Measurements from ENCODE around the gene CASP5. TPM values are rescaled to one million over a fixed set of nuclear protein-coding genes. Genes with fewer than 3 reads are reported as not detected.
"Not testable (repeated sequence)": the region's sequence is repeated elsewhere in the genome, so short reads cannot be mapped to it uniquely, and the experiment has no call there.

The CASP5 gene
- total RNA-seq, 1 donor from 2014 or later, result not detected

DNA sequence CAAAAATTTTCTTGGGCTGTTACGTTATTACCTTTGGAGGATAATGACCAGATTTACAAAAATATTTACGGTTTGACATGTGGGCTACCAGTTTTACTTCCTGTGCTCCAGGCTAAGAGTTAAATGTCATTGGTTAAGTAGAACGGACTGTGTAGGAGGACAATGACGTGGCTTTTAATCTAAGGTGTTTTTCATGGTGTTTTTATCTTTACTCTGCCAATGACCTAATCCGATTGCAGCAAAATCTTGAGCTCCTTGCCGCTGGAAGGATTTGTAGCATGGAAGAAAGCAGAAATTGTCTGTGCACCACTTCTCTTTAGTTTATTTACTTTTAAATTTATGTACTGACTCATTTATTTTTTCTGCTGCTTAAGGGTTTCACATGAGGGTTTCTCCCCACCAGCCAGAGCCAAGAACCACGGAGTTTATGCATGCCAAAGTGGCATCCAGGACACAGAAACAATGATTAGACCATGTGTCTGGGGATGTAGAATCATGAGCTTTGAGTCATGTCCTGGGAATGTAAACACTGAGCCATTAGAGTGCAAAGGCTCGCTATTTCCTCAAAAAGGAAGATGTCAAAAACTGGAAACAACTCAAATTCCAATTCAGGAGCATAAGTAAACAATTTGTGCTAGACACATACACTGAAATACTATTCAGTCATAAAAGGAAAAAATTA, 24.1 kb upstream of the CASP5 start:
- TF ChIP-seq, protein P1, sequence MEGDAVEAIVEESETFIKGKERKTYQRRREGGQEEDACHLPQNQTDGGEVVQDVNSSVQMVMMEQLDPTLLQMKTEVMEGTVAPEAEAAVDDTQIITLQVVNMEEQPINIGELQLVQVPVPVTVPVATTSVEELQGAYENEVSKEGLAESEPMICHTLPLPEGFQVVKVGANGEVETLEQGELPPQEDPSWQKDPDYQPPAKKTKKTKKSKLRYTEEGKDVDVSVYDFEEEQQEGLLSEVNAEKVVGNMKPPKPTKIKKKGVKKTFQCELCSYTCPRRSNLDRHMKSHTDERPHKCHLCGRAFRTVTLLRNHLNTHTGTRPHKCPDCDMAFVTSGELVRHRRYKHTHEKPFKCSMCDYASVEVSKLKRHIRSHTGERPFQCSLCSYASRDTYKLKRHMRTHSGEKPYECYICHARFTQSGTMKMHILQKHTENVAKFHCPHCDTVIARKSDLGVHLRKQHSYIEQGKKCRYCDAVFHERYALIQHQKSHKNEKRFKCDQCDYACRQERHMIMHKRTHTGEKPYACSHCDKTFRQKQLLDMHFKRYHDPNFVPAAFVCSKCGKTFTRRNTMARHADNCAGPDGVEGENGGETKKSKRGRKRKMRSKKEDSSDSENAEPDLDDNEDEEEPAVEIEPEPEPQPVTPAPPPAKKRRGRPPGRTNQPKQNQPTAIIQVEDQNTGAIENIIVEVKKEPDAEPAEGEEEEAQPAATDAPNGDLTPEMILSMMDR (conservative IDR thresholded peaks at IDR 0.05), result no peak
- no peaks in the 10 kb centered on the region for H3K27me3 Mint-ChIP-seq (ENCODE audit: low read depth)
- H3K36me3 Mint-ChIP-seq (ENCODE audit: low read depth), result no peaks in the 10 kb centered on the region
- H3K9me3 Mint-ChIP-seq, result peaks cover 2% of the 10 kb centered on the region
- H3K27ac Mint-ChIP-seq (ENCODE audit: unreplicated experiment), result no peak overlapping the region
- no peak overlapping the region for H3K4me3 Mint-ChIP-seq
- DNase-seq (ENCODE audit: low read depth, low spot score), result no peak
- no peaks in the 10 kb centered on the region for H3K4me1 Mint-ChIP-seq

DNA sequence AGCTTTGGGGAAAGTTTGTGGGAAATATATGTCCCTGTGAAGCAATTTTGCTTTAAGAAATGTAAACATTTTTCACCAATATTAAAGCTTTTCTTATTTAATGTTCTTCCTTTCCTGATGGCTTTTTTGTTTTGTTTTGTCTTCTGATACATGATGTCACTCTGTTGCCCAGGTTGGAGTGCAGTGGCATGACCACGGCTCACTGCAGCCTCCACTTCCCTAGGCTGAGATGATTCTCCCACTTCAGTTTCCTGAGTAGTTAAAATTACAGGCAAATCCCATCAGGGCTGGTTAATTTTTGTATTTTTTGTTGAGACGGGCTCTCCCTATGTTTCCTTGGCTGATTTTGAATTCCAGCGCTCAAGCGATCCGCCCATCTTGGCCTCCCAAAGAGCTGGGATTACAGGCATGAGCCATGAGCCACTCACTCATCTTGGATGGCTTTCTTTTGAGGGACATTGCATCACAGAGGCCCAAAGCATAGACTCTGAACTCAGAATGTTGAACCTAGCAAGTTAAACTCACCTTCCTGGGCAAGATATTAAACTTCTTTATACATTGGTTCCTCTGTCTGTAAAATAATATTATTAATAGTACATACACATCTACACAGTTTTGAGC, 22.8 kb upstream of the CASP5 start:
- Mint-ChIP-seq H3K4me1 (no peaks in the 10 kb centered on the region), H3K4me3 (no peak overlapping the region), H3K27me3 (ENCODE audit: low read depth) (no peaks in the 10 kb centered on the region), H3K27ac (ENCODE audit: unreplicated experiment) (no peak overlapping the region), H3K9me3 (peaks cover 2% of the 10 kb centered on the region), H3K36me3 (ENCODE audit: low read depth) (no peaks in the 10 kb centered on the region)
- TF ChIP-seq, protein P1 (conservative IDR thresholded peaks at IDR 0.05), result no peak
- no peak for DNase-seq (ENCODE audit: low read depth, low spot score)

DNA sequence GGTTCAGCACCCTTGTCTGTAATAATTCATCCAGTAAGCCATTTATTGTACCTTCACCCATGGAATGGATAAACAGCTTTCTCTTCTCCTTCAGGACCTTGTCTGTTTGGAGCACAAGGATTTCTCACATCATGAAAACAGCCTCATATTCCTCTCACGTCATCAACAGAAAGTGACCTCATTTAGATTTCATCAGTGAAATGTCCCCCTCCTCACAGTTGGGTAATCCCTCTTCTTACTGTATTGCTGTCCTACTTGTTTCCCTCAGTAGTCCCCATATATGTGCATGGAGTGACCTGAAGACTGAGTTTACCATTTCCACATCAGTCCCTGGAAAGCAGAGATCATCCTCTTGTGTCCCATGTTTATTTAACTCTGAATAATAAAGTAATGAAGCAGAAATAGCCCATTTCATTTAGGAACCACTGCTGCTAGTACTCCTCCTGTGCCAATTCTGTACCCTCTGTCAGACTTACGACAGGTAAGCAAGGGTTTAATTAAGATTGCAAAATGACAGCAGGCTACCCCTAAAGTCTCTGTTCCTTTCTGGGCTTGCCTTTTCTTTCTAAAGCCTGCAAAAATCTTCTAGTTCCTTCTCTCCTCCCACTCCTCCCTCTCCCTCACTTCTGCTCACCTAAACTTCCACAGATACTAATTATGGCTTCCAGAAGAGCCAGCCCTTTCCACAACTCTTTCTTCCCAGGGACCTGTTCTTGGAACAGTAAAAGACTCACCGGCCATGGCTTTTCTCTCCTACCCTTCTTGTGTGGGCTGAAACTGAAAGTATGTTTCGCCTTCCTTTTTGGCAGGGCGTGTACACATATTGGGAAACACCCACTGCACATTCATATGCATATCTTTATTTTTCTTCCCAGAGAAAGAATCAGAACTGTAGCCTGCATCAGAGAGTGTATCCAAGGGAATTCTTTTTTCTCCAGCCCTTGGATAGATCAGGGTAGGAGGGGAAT, 21.9 kb upstream of the CASP5 start, which contains the start of gene CARD16:
CARD16 (minus strand) TSS at position 779 of the 968 bp plus-strand sequence; CDS start at position 741, 38 bp downstream.
- H3K27me3 Mint-ChIP-seq (ENCODE audit: low read depth); H3K4me1 Mint-ChIP-seq; H3K36me3 Mint-ChIP-seq (ENCODE audit: low read depth); H3K27ac Mint-ChIP-seq (ENCODE audit: unreplicated experiment); H3K9me3 Mint-ChIP-seq; H3K4me3 Mint-ChIP-seq; DNase-seq (ENCODE audit: low read depth, low spot score): not testable (repeated sequence)

DNA sequence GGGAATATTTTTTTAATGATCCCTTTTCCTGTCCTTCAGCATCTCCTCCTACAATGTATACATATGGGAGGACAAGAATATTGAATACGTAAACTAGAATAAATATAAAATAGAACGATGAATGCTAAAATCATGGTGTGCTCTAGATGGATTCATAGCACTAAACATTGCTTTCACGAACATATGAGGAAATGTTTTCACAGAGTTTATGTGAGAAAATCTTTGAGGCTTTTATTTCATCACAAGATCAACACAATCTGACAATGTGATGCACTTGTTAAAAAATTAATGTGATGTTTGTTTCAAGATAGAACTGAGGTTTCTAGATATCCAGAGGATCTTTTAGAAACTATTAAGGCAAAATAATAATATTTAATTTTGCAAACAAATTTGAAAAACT, 19.2 kb upstream of the CASP5 start:
- H3K4me3 Mint-ChIP-seq, result no peak overlapping the region
- no peak overlapping the region for H3K27ac Mint-ChIP-seq (ENCODE audit: unreplicated experiment)
- DNase-seq (ENCODE audit: low read depth, low spot score), result no peak
- TF ChIP-seq, protein P1 (conservative IDR thresholded peaks at IDR 0.05), result no peak
- H3K36me3 Mint-ChIP-seq (ENCODE audit: low read depth), result no peaks in the 10 kb centered on the region
- no peaks in the 10 kb centered on the region for H3K27me3 Mint-ChIP-seq (ENCODE audit: low read depth)
- H3K9me3 Mint-ChIP-seq, result no peaks in the 10 kb centered on the region
- H3K4me1 Mint-ChIP-seq, result no peaks in the 10 kb centered on the region

DNA sequence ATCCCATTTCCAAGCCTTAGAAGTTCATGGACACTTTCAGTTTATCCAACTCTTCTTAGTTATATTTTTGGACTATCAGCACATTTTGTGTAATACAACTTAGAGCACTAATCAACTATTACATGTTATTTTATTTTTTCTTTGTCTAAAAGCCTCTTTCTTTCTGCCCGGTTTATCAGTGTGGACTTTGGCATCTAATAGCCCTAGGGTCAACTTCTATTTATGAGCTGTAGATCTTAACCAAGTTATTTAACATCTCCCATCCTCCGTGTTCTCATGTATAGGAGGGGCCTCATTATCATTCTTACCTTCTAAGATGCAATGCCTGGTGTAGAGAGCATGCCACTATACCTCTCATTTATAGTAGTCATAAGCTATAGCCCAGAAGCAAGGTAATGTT, 17.7 kb upstream of the CASP5 start:
- no peaks in the 10 kb centered on the region for H3K27me3 Mint-ChIP-seq (ENCODE audit: low read depth)
- H3K9me3 Mint-ChIP-seq, result no peaks in the 10 kb centered on the region
- DNase-seq (ENCODE audit: low read depth, low spot score), result no peak
- no peak overlapping the region for H3K27ac Mint-ChIP-seq (ENCODE audit: unreplicated experiment)
- no peaks in the 10 kb centered on the region for H3K4me1 Mint-ChIP-seq
- TF ChIP-seq, protein P1 (conservative IDR thresholded peaks at IDR 0.05), result no peak
- H3K36me3 Mint-ChIP-seq (ENCODE audit: low read depth), result no peaks in the 10 kb centered on the region
- H3K4me3 Mint-ChIP-seq, result no peak overlapping the region
